ENCODE data around the gene PIGV.
A peak's percentile ranks its signal among the peaks of the same experiment; 100 is the strongest.

DNA sequence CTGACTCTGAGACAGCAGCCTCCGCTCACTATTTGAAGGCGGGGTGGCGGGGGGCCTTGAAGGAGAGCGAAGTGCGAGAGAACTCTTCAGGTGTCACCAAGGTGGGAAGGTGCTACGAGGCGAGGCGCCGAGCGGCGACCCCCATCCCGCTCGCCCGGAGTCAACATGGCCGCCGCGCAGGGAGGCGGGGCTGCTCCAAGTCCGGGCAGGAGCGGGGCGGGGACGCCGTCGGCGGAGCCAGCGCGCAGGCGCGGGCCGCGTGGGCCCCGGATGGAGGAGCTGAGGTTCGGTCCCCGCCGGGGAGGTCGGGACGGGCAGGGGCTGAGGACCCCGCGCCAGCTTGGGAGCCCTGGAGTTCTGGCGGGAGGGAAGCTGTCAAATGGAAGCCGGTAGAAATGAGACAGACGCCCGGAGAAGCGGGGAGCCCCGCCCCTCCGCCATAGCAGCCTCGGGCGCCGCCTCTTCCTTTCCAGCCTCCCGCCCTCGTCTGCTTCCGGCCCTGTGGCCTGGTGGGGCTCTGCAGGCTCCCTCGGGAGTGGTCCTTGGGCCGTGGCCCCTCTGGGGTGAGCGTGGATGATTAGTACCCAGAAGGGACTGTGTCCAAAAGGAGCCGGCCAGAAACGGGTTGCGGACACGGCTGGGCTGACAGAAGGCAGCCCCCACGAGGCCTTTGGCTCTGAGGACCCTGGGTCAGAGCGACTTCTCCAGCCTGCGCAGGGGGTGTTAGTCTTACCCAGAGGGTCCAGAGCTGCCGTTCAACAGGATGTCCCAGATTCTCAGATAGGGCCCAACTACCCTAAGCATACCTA is at the start of gene PIGV:
- TF ChIP-seq, protein P1, sequence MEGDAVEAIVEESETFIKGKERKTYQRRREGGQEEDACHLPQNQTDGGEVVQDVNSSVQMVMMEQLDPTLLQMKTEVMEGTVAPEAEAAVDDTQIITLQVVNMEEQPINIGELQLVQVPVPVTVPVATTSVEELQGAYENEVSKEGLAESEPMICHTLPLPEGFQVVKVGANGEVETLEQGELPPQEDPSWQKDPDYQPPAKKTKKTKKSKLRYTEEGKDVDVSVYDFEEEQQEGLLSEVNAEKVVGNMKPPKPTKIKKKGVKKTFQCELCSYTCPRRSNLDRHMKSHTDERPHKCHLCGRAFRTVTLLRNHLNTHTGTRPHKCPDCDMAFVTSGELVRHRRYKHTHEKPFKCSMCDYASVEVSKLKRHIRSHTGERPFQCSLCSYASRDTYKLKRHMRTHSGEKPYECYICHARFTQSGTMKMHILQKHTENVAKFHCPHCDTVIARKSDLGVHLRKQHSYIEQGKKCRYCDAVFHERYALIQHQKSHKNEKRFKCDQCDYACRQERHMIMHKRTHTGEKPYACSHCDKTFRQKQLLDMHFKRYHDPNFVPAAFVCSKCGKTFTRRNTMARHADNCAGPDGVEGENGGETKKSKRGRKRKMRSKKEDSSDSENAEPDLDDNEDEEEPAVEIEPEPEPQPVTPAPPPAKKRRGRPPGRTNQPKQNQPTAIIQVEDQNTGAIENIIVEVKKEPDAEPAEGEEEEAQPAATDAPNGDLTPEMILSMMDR (conservative IDR thresholded peaks at IDR 0.05): no peak
- peak; percentile 54; the same call in 1 of the 2 replicates for TF ChIP-seq ZFX (IDR thresholded peaks at IDR 0.05)

All from C4-2B (cell line).